Jurkat, Clone E6-1 (cell line): ENCODE results near the gene MOB3C.
A peak's percentile ranks its signal among the peaks of the same experiment; 100 is the strongest.

ENCODE experiments used
- DNase-seq: peaks from one replicate; pipeline ENCODE4 v3.0.0-alpha.2; 2011; ENCODE audit warnings: low read depth, low spot score
- H3K4me3 ChIP-seq: 2 replicates; pipeline ENCODE4 v1.5.1; 2011; ENCODE audit warnings: mild to moderate bottlenecking, low read length, control low read depth, moderate library complexity

The MOB3C gene

GRCh38 chr1:46642115-46642680 is 25.6 kb upstream of the MOB3C start:
- no peak overlapping the region for H3K4me3 ChIP-seq

GRCh38 chr1:46639547-46639946 is 22.9 kb upstream of the MOB3C start:
- H3K4me3 ChIP-seq, result no peak overlapping the region

More at GRCh38 chr1:46642115-46642680, 25.6 kb upstream of the MOB3C start:
- DNase-seq, result no peak

GRCh38 chr1:46638921-46639320 is 22.3 kb upstream of the MOB3C start:
- DNase-seq, result no peak

More at GRCh38 chr1:46639547-46639946, 22.9 kb upstream of the MOB3C start:
- DNase-seq, result no peak

GRCh38 chr1:46637444-46638083 is 21.0 kb upstream of the MOB3C start:
- no peak for DNase-seq
- no peak overlapping the region for H3K4me3 ChIP-seq

More at GRCh38 chr1:46638921-46639320, 22.3 kb upstream of the MOB3C start:
- no peak overlapping the region for H3K4me3 ChIP-seq

GRCh38 chr1:46635205-46635604 is 18.6 kb upstream of the MOB3C start:
- H3K4me3 ChIP-seq, result no peak overlapping the region
- DNase-seq, result no peak

- no peak overlapping the region for H3K4me3 ChIP-seq
- DNase-seq, result no peak
These were observed 14.1 kb upstream of the MOB3C start for GRCh38 chr1:46630719-46631118.

GRCh38 chr1:46623743-46624644 is 7.4 kb upstream of the MOB3C start:
- no peak for DNase-seq

GRCh38 chr1:46622344-46622743 is 5.7 kb upstream of the MOB3C start:
- no peak overlapping the region for H3K4me3 ChIP-seq
- no peak for DNase-seq

More at GRCh38 chr1:46623743-46624644, 7.4 kb upstream of the MOB3C start:
- no peak overlapping the region for H3K4me3 ChIP-seq

GRCh38 chr1:46621930-46622329 is 5.3 kb upstream of the MOB3C start:
- H3K4me3 ChIP-seq, result no peak overlapping the region
- no peak for DNase-seq

- no peak overlapping the region for H3K4me3 ChIP-seq
- DNase-seq, result no peak
These were observed 3.1 kb upstream of the MOB3C start for GRCh38 chr1:46619656-46620258.

GRCh38 chr1:46618754-46619415 is 2.3 kb upstream of the MOB3C start:
- no peak overlapping the region for H3K4me3 ChIP-seq
- no peak for DNase-seq

- no peak overlapping the region for H3K4me3 ChIP-seq
- no peak for DNase-seq
These were observed 1.2 kb upstream of the MOB3C start for GRCh38 chr1:46617833-46618232.

- no peak for DNase-seq
- H3K4me3 ChIP-seq, result peak overlapping the region; percentile 76
These were observed 643 bp upstream of the MOB3C start for GRCh38 chr1:46617108-46617800.

GRCh38 chr1:46615735-46616134 is 876 bp downstream of the MOB3C start:
- peak overlapping the region; percentile 76 for H3K4me3 ChIP-seq
- no peak for DNase-seq

- H3K4me3 ChIP-seq, result no peak overlapping the region
- no peak for DNase-seq
These were observed 1.5 kb downstream of the MOB3C start for GRCh38 chr1:46615088-46615487.

- no peak overlapping the region for H3K4me3 ChIP-seq
- DNase-seq, result no peak
These were observed 2.0 kb downstream of the MOB3C start for GRCh38 chr1:46614604-46614984.

- peak; percentile 77 for DNase-seq
- H3K4me3 ChIP-seq, result no peak overlapping the region
These were observed 2.7 kb downstream of the MOB3C start for GRCh38 chr1:46613661-46614603.
